ENCODE results near the gene SLC25A51. TPM values are rescaled to one million over a fixed set of nuclear protein-coding genes. Genes with fewer than 3 reads are reported as not detected.
"Not testable (repeated sequence)": the region's sequence is repeated elsewhere in the genome, so short reads cannot be mapped to it uniquely, and the experiment has no call there.

The SLC25A51 gene
- total RNA-seq, 1 experiment from 2014 or later, result 12.9 TPM

DNA sequence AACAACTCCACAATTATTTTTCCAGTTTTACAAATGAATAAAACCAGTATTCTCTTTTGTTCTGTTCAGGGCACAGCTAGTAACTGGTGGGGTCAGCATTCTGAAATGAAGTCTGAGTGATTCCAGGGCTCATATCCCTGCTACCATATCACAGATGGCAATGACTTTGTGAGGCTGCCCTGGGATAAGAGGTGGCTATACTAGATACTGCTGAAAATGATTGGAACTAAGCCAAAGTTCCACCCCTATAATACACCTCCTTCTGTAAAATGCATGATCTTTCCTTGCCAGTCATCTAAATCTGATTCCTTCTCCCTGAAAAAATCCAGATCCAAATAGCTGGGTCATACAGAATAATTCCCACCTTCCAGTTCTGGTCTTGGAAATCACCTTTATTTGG, 14.4 kb downstream of the SLC25A51 start:
- peaks cover 21 to 54% (median 48%) of the 10 kb centered on the region in 3 experiments; a peak in 6 of 7 replicates for H3K36me3 Mint-ChIP-seq (ENCODE audit: insufficient read depth in 1 of 3, low read depth in 3 of 3)
- Histone ChIP-seq H2AK5ac (ENCODE audit: insufficient read length, low read length) (no peak overlapping the region), H3K56ac (ENCODE audit: insufficient read length, low read depth, low read length) (no peak overlapping the region), H3K23me2 (ENCODE audit: insufficient read length, low read depth, low read length, poor library complexity, severe bottlenecking) (no peaks in the 10 kb centered on the region), H4K20me1 (ENCODE audit: control insufficient read depth, insufficient read depth, insufficient read length) (no peaks in the 10 kb centered on the region), H3K4me2 (ENCODE audit: insufficient read depth, insufficient read length, low read length) (no peak overlapping the region), H2BK5ac (ENCODE audit: insufficient read length, low read length) (no peak overlapping the region), H2BK15ac (ENCODE audit: low read depth, low read length) (no peak overlapping the region), H4K91ac (ENCODE audit: insufficient read length, low read depth, low read length) (no peak overlapping the region), H3K9me3 (ENCODE audit: control insufficient read depth, low read depth, low read length) (no peaks in the 10 kb centered on the region), H2BK20ac (ENCODE audit: low read depth, low read length, poor library complexity, severe bottlenecking) (no peak overlapping the region), H4K5ac (ENCODE audit: insufficient read length, low read depth, low read length) (no peak overlapping the region), H3K18ac (ENCODE audit: insufficient read length, low read depth, low read length) (no peak overlapping the region), H3K27ac (ENCODE audit: insufficient read length, low read depth, low read length) (no peak overlapping the region), H3K9ac (ENCODE audit: extremely low read depth, insufficient read length, low read length) (no peak overlapping the region), H4K8ac (replicated peaks; ENCODE audit: insufficient read length, low read depth, low read length) (no peak overlapping the region), H3K23ac (ENCODE audit: insufficient read length, low read depth, low read length) (no peak overlapping the region), H2BK120ac (ENCODE audit: low read depth, low read length, poor library complexity, severe bottlenecking) (no peak overlapping the region), H3K79me2 (ENCODE audit: insufficient read depth, low read length) (no peaks in the 10 kb centered on the region), H2BK12ac (ENCODE audit: insufficient read length, low read depth, low read length) (no peak overlapping the region), H3K4me1 (ENCODE audit: insufficient read depth, low read length) (no peaks in the 10 kb centered on the region), H3K79me1 (ENCODE audit: insufficient read depth, low read depth, low read length, poor library complexity, severe bottlenecking) (no peaks in the 10 kb centered on the region), H3K4ac (ENCODE audit: low read depth, low read length) (no peak overlapping the region), H3K27me3 (ENCODE audit: insufficient read depth, low read length) (no peaks in the 10 kb centered on the region), H3T11ph (ENCODE audit: low read length) (no peak overlapping the region), H2AFZ (ENCODE audit: low read length) (no peak overlapping the region), H3K14ac (ENCODE audit: insufficient read depth, low read length) (no peak overlapping the region)
- no peak for DNase-seq
- H3K4me3 Mint-ChIP-seq, result no peak overlapping the region
- H3K9me3 Mint-ChIP-seq, result no peaks in the 10 kb centered on the region
- TF ChIP-seq, protein P1, sequence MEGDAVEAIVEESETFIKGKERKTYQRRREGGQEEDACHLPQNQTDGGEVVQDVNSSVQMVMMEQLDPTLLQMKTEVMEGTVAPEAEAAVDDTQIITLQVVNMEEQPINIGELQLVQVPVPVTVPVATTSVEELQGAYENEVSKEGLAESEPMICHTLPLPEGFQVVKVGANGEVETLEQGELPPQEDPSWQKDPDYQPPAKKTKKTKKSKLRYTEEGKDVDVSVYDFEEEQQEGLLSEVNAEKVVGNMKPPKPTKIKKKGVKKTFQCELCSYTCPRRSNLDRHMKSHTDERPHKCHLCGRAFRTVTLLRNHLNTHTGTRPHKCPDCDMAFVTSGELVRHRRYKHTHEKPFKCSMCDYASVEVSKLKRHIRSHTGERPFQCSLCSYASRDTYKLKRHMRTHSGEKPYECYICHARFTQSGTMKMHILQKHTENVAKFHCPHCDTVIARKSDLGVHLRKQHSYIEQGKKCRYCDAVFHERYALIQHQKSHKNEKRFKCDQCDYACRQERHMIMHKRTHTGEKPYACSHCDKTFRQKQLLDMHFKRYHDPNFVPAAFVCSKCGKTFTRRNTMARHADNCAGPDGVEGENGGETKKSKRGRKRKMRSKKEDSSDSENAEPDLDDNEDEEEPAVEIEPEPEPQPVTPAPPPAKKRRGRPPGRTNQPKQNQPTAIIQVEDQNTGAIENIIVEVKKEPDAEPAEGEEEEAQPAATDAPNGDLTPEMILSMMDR (conservative IDR thresholded peaks at IDR 0.05), result no peak
- H3K4me1 Mint-ChIP-seq, result no peaks in the 10 kb centered on the region
- no peak overlapping the region for H3K27ac Mint-ChIP-seq
- no peaks in the 10 kb centered on the region for H3K27me3 Mint-ChIP-seq (ENCODE audit: low read depth)

DNA sequence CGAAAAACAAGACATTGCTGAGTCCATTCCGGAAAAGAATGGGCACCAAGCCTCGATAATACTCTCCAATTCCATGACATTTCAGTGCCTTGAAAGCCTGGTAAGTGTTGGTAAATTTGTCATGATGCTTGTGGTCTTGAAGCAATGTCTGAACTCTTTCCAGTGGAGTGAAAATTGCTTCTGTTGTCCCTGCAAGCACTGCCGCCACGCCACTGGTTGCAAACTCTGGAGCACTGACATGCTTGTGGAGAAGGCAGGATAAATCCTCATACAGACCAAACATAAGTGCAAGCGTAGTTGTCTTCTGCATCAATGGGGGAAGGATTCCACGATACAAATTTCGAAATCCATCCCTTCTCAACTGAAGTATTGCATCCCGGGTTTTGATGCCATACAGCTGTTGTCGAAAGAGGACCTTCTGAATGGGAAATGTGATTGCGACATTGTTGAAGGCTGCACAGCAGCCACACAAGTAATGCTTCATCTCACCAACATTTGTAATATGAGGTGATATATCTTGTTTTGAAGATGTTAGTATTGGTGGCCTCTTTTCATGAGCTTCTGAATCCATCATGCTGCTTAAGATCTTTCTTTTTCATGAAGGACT, 15.8 kb downstream of the SLC25A51 start:
- not testable (repeated sequence) for H2AFZ ChIP-seq (ENCODE audit: low read length); H3K14ac ChIP-seq (ENCODE audit: insufficient read depth, low read length); H3K27ac Mint-ChIP-seq; H3K79me2 ChIP-seq (ENCODE audit: insufficient read depth, low read length); H3K4me3 Mint-ChIP-seq; H3K9me3 Mint-ChIP-seq; H2BK120ac ChIP-seq (ENCODE audit: low read depth, low read length, poor library complexity, severe bottlenecking); H3K9ac ChIP-seq (ENCODE audit: extremely low read depth, insufficient read length, low read length); DNase-seq; H2AK5ac ChIP-seq (ENCODE audit: insufficient read length, low read length); H3K4me2 ChIP-seq (ENCODE audit: insufficient read depth, insufficient read length, low read length); H3K27me3 Mint-ChIP-seq (ENCODE audit: low read depth); H4K20me1 ChIP-seq (ENCODE audit: control insufficient read depth, insufficient read depth, insufficient read length); H3K18ac ChIP-seq (ENCODE audit: insufficient read length, low read depth, low read length); H3K27ac ChIP-seq (ENCODE audit: insufficient read length, low read depth, low read length); H2BK15ac ChIP-seq (ENCODE audit: low read depth, low read length); H3K9me3 ChIP-seq (ENCODE audit: control insufficient read depth, low read depth, low read length); H4K8ac ChIP-seq (replicated peaks; ENCODE audit: insufficient read length, low read depth, low read length); H3K56ac ChIP-seq (ENCODE audit: insufficient read length, low read depth, low read length); H3T11ph ChIP-seq (ENCODE audit: low read length); H3K4me1 Mint-ChIP-seq; H2BK20ac ChIP-seq (ENCODE audit: low read depth, low read length, poor library complexity, severe bottlenecking); H3K79me1 ChIP-seq (ENCODE audit: insufficient read depth, low read depth, low read length, poor library complexity, severe bottlenecking); H3K23ac ChIP-seq (ENCODE audit: insufficient read length, low read depth, low read length); H2BK5ac ChIP-seq (ENCODE audit: insufficient read length, low read length); H3K23me2 ChIP-seq (ENCODE audit: insufficient read length, low read depth, low read length, poor library complexity, severe bottlenecking); H4K5ac ChIP-seq (ENCODE audit: insufficient read length, low read depth, low read length); H3K4ac ChIP-seq (ENCODE audit: low read depth, low read length); H3K4me1 ChIP-seq (ENCODE audit: insufficient read depth, low read length); H2BK12ac ChIP-seq (ENCODE audit: insufficient read length, low read depth, low read length); H3K27me3 ChIP-seq (ENCODE audit: insufficient read depth, low read length); H4K91ac ChIP-seq (ENCODE audit: insufficient read length, low read depth, low read length)
- WGBS (ENCODE audit: extremely low coverage, insufficient read length, low lambda C conversion rate), result no CpG with 5 or more reads among the region's 11 CpGs
- H3K36me3 Mint-ChIP-seq (ENCODE audit: insufficient read depth in 1 of 3, low read depth in 3 of 3), result peaks cover 19 to 43% (median 38%) of the 10 kb centered on the region in 3 experiments; a peak in 6 of 7 replicates

Data from H9 (cell line).